GM12878 (cell line): ENCODE results near the gene VIT.

ENCODE experiments used
- PAX5 ChIP-seq: IDR thresholded peaks from 2 replicates; pipeline ENCODE4 v1.6.1; 2011; ENCODE audit warnings: low read depth, low read length, borderline replicate concordance
- SUZ12 ChIP-seq: fragments of 200-600 bp; sonication (generic); IDR thresholded peaks from one replicate; pipeline ENCODE4 v1.6.1; 2018; ENCODE audit warnings: antibody characterized with exemption, mild to moderate bottlenecking; ENCODE audit not compliant: unreplicated experiment
- TF ChIP-seq, protein P1 (sequence below): fragments of 450-650 bp; IDR thresholded peaks from 2 replicates; pipeline ENCODE4 v1.6.1; 2018; ENCODE audit warnings: borderline replicate concordance, mild to moderate bottlenecking; ENCODE audit not compliant: partially characterized antibody
- TF ChIP-seq, protein P2 (sequence below), 3 experiments: IDR thresholded peaks in 2 of 3; conservative IDR thresholded peaks in 1 of 3; 2 replicates each; pipeline ENCODE4 v1.5.1; 2011; ENCODE audit warnings: low read depth in 3 of 3, low read length in 3 of 3, mild to moderate bottlenecking in 3 of 3, control low read depth in 2 of 3, moderate library complexity in 2 of 3, inconsistent platforms in 1 of 3, mixed read lengths in 1 of 3; ENCODE audit not compliant: control insufficient read depth in 2 of 3, insufficient read depth in 1 of 3; ENCODE audit errors: extremely low read depth in 1 of 3
- TF ChIP-seq, protein P3 (sequence below): IDR thresholded peaks from 2 replicates; pipeline ENCODE4 v1.6.1; 2012; ENCODE audit warnings: low read depth, low read length, improper control_type of control experiment

DNA sequence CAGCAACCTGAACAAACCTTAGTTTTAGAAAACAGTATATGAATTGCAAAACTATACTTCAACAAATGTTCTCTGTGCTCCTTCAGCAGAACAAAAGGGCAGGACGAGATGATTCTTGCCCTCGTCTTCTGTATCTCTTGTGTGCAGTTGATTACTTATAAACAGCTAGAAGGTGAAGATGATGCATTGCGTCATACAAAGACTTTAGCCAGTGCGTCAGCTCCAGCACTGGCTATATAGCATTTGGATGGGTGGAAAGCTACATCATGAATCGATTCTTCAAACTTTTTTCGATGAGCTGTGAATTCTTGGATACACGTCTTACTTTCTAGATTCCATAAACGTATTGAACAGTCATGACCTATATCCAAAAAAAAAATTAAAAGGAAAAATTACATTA, 152.8 kb downstream of the VIT start:
- TF ChIP-seq, protein P1, sequence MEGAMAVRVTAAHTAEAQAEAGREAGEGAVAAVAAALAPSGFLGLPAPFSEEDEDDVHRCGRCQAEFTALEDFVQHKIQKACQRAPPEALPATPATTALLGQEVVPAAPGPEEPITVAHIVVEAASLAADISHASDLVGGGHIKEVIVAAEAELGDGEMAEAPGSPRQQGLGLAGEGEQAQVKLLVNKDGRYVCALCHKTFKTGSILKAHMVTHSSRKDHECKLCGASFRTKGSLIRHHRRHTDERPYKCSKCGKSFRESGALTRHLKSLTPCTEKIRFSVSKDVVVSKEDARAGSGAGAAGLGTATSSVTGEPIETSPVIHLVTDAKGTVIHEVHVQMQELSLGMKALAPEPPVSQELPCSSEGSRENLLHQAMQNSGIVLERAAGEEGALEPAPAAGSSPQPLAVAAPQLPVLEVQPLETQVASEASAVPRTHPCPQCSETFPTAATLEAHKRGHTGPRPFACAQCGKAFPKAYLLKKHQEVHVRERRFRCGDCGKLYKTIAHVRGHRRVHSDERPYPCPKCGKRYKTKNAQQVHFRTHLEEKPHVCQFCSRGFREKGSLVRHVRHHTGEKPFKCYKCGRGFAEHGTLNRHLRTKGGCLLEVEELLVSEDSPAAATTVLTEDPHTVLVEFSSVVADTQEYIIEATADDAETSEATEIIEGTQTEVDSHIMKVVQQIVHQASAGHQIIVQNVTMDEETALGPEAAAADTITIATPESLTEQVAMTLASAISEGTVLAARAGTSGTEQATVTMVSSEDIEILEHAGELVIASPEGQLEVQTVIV, result no peak
- TF ChIP-seq, protein P2, sequence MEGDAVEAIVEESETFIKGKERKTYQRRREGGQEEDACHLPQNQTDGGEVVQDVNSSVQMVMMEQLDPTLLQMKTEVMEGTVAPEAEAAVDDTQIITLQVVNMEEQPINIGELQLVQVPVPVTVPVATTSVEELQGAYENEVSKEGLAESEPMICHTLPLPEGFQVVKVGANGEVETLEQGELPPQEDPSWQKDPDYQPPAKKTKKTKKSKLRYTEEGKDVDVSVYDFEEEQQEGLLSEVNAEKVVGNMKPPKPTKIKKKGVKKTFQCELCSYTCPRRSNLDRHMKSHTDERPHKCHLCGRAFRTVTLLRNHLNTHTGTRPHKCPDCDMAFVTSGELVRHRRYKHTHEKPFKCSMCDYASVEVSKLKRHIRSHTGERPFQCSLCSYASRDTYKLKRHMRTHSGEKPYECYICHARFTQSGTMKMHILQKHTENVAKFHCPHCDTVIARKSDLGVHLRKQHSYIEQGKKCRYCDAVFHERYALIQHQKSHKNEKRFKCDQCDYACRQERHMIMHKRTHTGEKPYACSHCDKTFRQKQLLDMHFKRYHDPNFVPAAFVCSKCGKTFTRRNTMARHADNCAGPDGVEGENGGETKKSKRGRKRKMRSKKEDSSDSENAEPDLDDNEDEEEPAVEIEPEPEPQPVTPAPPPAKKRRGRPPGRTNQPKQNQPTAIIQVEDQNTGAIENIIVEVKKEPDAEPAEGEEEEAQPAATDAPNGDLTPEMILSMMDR (IDR thresholded peaks at IDR 0.05 in 2 of 3, conservative IDR thresholded peaks at IDR 0.05 in 1 of 3; ENCODE audit: control insufficient read depth in 2 of 3, extremely low read depth in 1 of 3, insufficient read depth in 1 of 3, low read depth in 3 of 3, low read length in 3 of 3), result no peak
- TF ChIP-seq PAX5 (no peak), SUZ12 (no peak)
- TF ChIP-seq, protein P3, sequence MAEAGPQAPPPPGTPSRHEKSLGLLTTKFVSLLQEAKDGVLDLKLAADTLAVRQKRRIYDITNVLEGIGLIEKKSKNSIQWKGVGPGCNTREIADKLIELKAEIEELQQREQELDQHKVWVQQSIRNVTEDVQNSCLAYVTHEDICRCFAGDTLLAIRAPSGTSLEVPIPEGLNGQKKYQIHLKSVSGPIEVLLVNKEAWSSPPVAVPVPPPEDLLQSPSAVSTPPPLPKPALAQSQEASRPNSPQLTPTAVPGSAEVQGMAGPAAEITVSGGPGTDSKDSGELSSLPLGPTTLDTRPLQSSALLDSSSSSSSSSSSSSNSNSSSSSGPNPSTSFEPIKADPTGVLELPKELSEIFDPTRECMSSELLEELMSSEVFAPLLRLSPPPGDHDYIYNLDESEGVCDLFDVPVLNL, result no peak
